Mesenchymal stem cell (in vitro differentiated cells and primary cell): ENCODE measurements around the gene SYT15.
"Not testable (repeated sequence)": the region's sequence is repeated elsewhere in the genome, so short reads cannot be mapped to it uniquely, and the experiment has no call there.

Experiments used
- DNase-seq: peaks from one replicate; pipeline ENCODE4 v3.0.0-alpha.2; 2013
- H2AFZ ChIP-seq: one replicate; pipeline ENCODE4 v1.6.1; 2013; ENCODE audit warnings: low read depth, mild to moderate bottlenecking, control low read depth, inconsistent platforms, low read length, moderate library complexity
- H2AK5ac ChIP-seq: 2 replicates; pipeline ENCODE4 v1.6.1; 2013; ENCODE audit warnings: low read length, moderate library complexity, mild to moderate bottlenecking, inconsistent platforms; ENCODE audit not compliant: severe bottlenecking
- H2BK120ac ChIP-seq: one replicate; pipeline ENCODE4 v1.6.1; 2013; ENCODE audit warnings: low read depth, mild to moderate bottlenecking, inconsistent platforms, low read length, moderate library complexity
- H2BK12ac ChIP-seq, 2 experiments: one replicate each; pipeline ENCODE4 v1.6.1; 2013; ENCODE audit warnings: inconsistent platforms in 2 of 2, low read length in 2 of 2, mild to moderate bottlenecking in 2 of 2, moderate library complexity in 2 of 2, control low read depth in 1 of 2
- H2BK15ac ChIP-seq: one replicate; pipeline ENCODE4 v1.6.1; 2013; ENCODE audit warnings: mild to moderate bottlenecking, low read depth, inconsistent platforms; ENCODE audit not compliant: poor library complexity, severe bottlenecking
- H2BK5ac ChIP-seq: 2 replicates; pipeline ENCODE4 v1.6.1; 2013; ENCODE audit warnings: low read depth, mild to moderate bottlenecking, low read length, control low read depth, inconsistent platforms; ENCODE audit not compliant: poor library complexity, severe bottlenecking
- H3K14ac ChIP-seq, 2 experiments: one replicate each; pipeline ENCODE4 v1.6.1; 2013; ENCODE audit warnings: inconsistent platforms in 2 of 2, low read length in 2 of 2, control low read depth in 1 of 2, mild to moderate bottlenecking in 1 of 2, moderate library complexity in 1 of 2
- H3K18ac ChIP-seq, 2 experiments: one replicate each; pipeline ENCODE4 v1.6.1; 2013; ENCODE audit warnings: inconsistent platforms in 2 of 2, low read length in 2 of 2, control low read depth in 1 of 2, low read depth in 1 of 2, mild to moderate bottlenecking in 1 of 2
- H3K23ac ChIP-seq, 2 experiments: one replicate each; pipeline ENCODE4 v1.6.1; 2013; ENCODE audit warnings: inconsistent platforms in 2 of 2, low read length in 2 of 2, mild to moderate bottlenecking in 2 of 2, moderate library complexity in 2 of 2, control low read depth in 1 of 2
- H3K27ac ChIP-seq: 2 replicates; pipeline ENCODE4 v1.5.1; 2013; ENCODE audit warnings: mild to moderate bottlenecking, moderate library complexity, low read length, control low read depth, inconsistent platforms; ENCODE audit not compliant: poor library complexity, severe bottlenecking
- H3K27me3 ChIP-seq, 2 experiments: 2 replicates each; pipeline versions ENCODE4 v1.6.1 to v1.7.0; 2013; ENCODE audit warnings: low read length in 2 of 2, mild to moderate bottlenecking in 2 of 2, moderate library complexity in 2 of 2, control low read depth in 1 of 2, inconsistent platforms in 1 of 2; ENCODE audit not compliant: control insufficient read depth in 1 of 2, insufficient read depth in 1 of 2
- H3K36me3 ChIP-seq, 2 experiments: 2 replicates each; pipeline versions ENCODE4 v1.6.1 to v1.7.0; 2013; ENCODE audit warnings: low read length in 2 of 2, control low read depth in 1 of 2, inconsistent platforms in 1 of 2, low read depth in 1 of 2, mild to moderate bottlenecking in 1 of 2; ENCODE audit not compliant: insufficient read depth in 2 of 2, control insufficient read depth in 1 of 2
- H3K4ac ChIP-seq, 2 experiments: one replicate each; pipeline ENCODE4 v1.6.1; 2013; ENCODE audit warnings: inconsistent platforms in 2 of 2, low read length in 2 of 2, mild to moderate bottlenecking in 2 of 2, moderate library complexity in 2 of 2, control low read depth in 1 of 2, low read depth in 1 of 2
- H3K4me1 ChIP-seq: 2 replicates; pipeline ENCODE4 v1.6.1; 2013; ENCODE audit warnings: low read depth, low read length, control low read depth; ENCODE audit not compliant: control insufficient read depth, insufficient read depth
- H3K4me2 ChIP-seq: 2 replicates; pipeline ENCODE4 v1.6.1; 2013; ENCODE audit warnings: low read length, mild to moderate bottlenecking, inconsistent platforms; ENCODE audit not compliant: poor library complexity, severe bottlenecking
- H3K4me3 ChIP-seq, 2 experiments: 2 replicates each; pipeline versions ENCODE4 v1.5.1 to v1.7.0; 2013; ENCODE audit warnings: low read length in 2 of 2, mild to moderate bottlenecking in 2 of 2, control low read depth in 1 of 2, low read depth in 1 of 2; ENCODE audit not compliant: insufficient read depth in 1 of 2
- H3K79me1 ChIP-seq: replicated peaks from 2 replicates; pipeline ENCODE4 v1.6.1; 2013; ENCODE audit warnings: mild to moderate bottlenecking, control low read depth, low read length, inconsistent platforms; ENCODE audit not compliant: poor library complexity, severe bottlenecking
- H3K9ac ChIP-seq: 2 replicates; pipeline ENCODE4 v1.7.0; 2013; ENCODE audit warnings: mild to moderate bottlenecking, low read length, moderate library complexity
- H3K9me3 ChIP-seq: 2 replicates; pipeline ENCODE4 v1.7.0; 2013; ENCODE audit warnings: mild to moderate bottlenecking, low read length; ENCODE audit not compliant: control insufficient read depth
- H4K8ac ChIP-seq: one replicate; pipeline ENCODE4 v1.6.1; 2013; ENCODE audit warnings: inconsistent platforms, mild to moderate bottlenecking, low read length, moderate library complexity
- H4K91ac ChIP-seq: one replicate; pipeline ENCODE4 v1.6.1; 2013; ENCODE audit warnings: mild to moderate bottlenecking, low read length, inconsistent platforms
- WGBS: methylation state at CpG from one replicate; pipeline ENCODE4 v1.1.7; 2013; ENCODE audit warnings: mixed read lengths; 5-methylcytosine and 5-hydroxymethylcytosine counted together

The SYT15 gene

DNA sequence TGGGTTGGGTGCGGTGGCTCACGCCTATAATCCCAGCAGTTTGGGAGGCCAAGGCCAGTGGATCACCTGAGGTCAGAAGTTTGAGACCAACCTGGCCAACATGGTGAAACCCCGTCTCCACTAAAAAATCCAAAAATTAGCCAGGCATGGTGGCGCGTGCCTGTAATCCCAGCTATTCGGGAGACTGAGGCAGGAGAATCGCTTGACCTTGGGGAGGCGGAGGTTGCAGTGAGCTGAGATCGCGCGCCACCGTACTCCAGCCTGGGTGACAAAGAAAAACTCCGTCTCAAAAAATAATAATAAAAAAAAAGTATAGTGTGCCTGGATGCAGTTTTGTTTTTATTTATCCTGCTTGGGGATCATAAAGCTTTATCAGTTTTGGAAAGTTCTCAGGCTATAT, 14.4 kb downstream of the SYT15 start:
- H3K9me3 ChIP-seq, H2BK120ac ChIP-seq, H3K36me3 ChIP-seq, H3K27ac ChIP-seq, H3K23ac ChIP-seq, H4K8ac ChIP-seq, H3K9ac ChIP-seq, H3K4me3 ChIP-seq, H3K4me2 ChIP-seq, H3K4me1 ChIP-seq, H3K18ac ChIP-seq, H3K4ac ChIP-seq, H3K14ac ChIP-seq, H4K91ac ChIP-seq, H2BK5ac ChIP-seq, H2AK5ac ChIP-seq, H3K27me3 ChIP-seq, H2AFZ ChIP-seq, DNase-seq, H3K79me1 ChIP-seq, H2BK12ac ChIP-seq, H2BK15ac ChIP-seq: not testable (repeated sequence)
- no CpG with 5 or more reads among the region's 13 CpGs for WGBS

GRCh38 chr10:46594453-46595063, 15.6 kb downstream of the SYT15 start:
- H3K4me2 ChIP-seq, H2BK12ac ChIP-seq, H2BK120ac ChIP-seq, H3K18ac ChIP-seq, H3K27me3 ChIP-seq, H3K4ac ChIP-seq, H3K9ac ChIP-seq, H3K36me3 ChIP-seq, H3K4me3 ChIP-seq, H2BK5ac ChIP-seq, H3K27ac ChIP-seq, H3K14ac ChIP-seq, DNase-seq, H3K23ac ChIP-seq, H4K91ac ChIP-seq, H2BK15ac ChIP-seq, H4K8ac ChIP-seq, H2AFZ ChIP-seq, H3K79me1 ChIP-seq, H3K4me1 ChIP-seq, H3K9me3 ChIP-seq, H2AK5ac ChIP-seq: not testable (repeated sequence)
- 86% methylated on average over 1 of the region's 6 CpGs for WGBS

GRCh38 chr10:46596570-46596969, 17.6 kb downstream of the SYT15 start:
- not testable (repeated sequence) for H3K36me3 ChIP-seq, H2AFZ ChIP-seq, DNase-seq, H3K4me1 ChIP-seq, H3K18ac ChIP-seq, H3K27me3 ChIP-seq, H4K91ac ChIP-seq, H2BK120ac ChIP-seq, H3K4me2 ChIP-seq, H3K23ac ChIP-seq, H3K27ac ChIP-seq, H3K4ac ChIP-seq, H4K8ac ChIP-seq, H2BK12ac ChIP-seq, H2BK15ac ChIP-seq, H3K79me1 ChIP-seq, H3K9me3 ChIP-seq, H3K9ac ChIP-seq, H3K4me3 ChIP-seq, H2BK5ac ChIP-seq, H2AK5ac ChIP-seq, H3K14ac ChIP-seq
- WGBS, result no CpG with 5 or more reads among the region's 4 CpGs

- not testable (repeated sequence) for H3K4ac ChIP-seq, H4K8ac ChIP-seq, H3K18ac ChIP-seq, H3K14ac ChIP-seq, H4K91ac ChIP-seq, H3K9me3 ChIP-seq, H2BK12ac ChIP-seq, H3K79me1 ChIP-seq, H3K27me3 ChIP-seq, H3K36me3 ChIP-seq, H2AFZ ChIP-seq, H2BK15ac ChIP-seq, H3K9ac ChIP-seq, H2BK120ac ChIP-seq, H3K4me1 ChIP-seq, H3K23ac ChIP-seq, H2BK5ac ChIP-seq, H2AK5ac ChIP-seq
- Histone ChIP-seq H3K4me3 (peak overlapping the region; percentile 44 to 53), H3K27ac (peak overlapping the region; percentile 53), H3K4me2 (peak overlapping the region; percentile 50)
- 0% methylated on average over 6 of the region's 44 CpGs for WGBS
- peak; percentile 12 for DNase-seq
Observed at GRCh38 chr10:46597616-46598246, 18.8 kb downstream of the SYT15 start.
